GM21447 (cell line): ENCODE results near the gene SERPINA6.
"Not testable (repeated sequence)": the region's sequence is repeated elsewhere in the genome, so short reads cannot be mapped to it uniquely, and the experiment has no call there.

ENCODE experiments used
- ATAC-seq: cut with Tn5 transposase; IDR thresholded peaks from one replicate; pipeline ENCODE4 v1.9.1; 2021; ENCODE audit not compliant: unreplicated experiment

The SERPINA6 gene

DNA sequence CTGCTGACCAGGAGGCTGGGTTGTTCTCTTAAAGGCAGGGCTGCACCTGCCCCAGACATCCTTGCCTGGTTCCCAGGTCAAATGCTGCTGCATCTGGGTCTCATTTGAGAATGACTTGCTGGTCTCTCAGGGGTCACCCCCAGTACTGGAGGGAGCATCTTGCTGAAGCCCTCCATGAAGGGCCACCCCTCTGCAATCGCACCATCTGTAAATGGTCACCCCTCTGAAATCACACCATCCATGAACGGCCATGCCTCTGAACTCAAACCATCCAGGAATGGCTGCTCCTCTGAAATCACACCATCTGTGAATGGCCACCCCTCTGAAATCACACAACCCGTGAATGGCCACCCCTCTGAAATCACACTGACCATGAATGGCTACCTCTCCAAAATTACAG lies 7.3 kb upstream of the SERPINA6 start:
- no peak for ATAC-seq

DNA sequence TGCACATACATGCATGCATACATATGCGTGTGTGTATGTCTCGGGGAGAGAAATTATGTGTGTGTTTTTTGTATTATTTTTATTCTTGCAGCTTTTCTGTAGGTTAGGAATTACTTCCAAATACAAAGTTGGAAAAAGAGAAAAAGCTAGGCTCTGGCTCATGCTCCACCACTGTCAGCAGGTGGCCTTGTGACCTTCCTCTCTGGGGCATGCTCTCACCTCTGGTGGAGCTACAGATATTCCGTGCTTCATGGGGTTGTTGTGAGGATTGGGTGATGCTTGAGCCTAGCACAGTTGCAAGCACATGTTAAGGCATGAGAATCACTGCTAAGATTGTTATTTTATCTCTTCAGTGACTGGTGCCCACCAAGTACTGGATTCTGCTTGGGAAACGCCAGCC lies 6.7 kb upstream of the SERPINA6 start:
- ATAC-seq = no peak

DNA sequence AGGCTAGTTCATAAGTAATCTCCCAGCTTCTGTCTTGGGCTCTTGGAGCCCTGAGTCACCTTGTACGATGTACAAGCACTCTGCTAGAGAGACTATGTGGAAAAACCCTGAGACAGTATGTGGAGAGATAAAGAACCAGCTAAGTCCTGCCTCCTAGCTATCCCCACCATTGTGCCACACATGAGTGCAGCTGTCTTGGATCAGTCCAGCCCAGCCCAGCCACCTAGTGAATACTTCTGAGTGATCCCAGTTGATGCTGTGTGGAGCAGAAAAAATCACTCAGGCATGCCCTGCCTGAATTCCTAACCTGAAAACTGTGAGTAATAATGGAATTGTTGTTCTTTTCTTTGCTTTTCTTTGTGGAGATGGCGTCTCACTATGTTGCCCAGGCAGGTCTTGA lies 5.1 kb upstream of the SERPINA6 start:
- ATAC-seq = no peak

DNA sequence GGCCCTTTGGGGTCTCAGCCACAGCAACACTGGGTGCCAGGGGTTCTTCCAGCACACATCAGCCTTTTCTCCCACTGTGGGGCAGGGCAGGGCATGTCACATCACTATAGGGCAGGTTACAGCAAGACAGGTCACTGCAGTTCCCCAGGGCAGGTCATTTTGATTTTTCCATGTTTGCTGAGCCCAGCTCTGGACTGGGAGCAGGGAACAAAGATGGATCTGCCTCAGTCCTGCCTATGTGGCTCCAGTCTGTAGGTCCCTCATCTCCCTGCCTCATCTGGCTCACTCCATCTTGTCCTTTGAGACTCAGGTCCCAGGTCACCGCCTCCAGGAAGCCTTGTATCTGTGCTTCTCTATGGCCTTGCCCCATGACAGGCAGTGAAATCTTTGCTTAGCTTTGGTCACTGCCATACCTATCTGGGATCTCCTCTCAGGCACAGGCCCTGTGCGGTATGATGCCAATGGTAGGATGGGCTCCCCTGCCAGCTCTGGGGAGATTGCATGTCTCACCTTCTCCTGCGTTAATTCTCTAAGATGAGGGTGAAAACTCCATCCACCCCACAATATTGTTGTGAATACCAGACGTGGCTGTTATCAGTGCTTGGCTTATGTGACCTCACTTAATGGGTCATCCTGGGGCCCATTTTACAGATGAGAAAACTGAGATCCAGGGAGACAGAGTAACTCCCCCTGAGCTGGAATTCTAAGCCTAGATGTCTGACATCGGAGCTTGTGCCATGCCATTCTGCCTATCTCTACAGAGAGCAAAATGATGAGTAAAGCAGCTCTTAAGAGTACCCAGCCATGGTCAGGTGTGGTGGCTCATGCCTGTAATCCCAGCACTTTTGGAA lies 1.5 kb downstream of the SERPINA6 start:
- ATAC-seq = no peak

DNA sequence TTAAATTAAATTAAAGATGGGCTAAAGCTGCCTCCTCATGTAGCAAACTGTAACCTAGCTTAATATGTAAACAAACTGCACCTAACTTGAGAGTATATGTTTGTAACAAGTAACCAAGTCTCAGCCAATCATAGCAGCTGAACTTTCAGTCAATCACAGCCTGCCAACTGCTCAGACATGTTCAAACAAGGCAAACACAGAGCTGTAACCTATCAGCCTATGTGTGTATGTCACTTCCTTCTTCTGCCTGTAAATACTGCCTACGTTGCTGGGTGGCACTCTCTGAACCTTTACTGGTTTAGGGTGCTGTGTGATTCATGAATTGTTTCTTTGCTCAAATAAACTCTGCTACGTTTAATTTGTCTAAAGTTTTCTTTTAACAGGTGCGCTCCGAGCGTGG lies 2.9 kb downstream of the SERPINA6 start:
- no peak for ATAC-seq

DNA sequence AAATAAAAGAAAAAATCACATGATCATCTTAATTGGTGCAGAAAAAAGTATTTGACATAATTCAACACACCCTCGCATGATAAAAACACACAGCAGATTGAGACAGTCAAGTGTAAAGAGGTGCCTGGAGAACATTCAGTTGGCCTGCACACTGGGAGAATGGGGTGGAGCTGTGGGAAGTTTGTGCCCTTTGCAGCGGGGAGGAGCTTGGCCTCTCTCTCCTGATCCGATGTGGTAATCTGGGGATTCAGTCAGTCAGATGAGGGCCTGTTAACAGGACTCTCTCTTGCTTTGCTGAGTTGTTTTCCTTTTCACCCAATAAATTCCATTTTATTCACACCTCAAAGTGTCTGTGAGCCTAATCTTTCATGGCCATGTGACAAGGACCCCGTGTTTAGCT lies 5.9 kb downstream of the SERPINA6 start:
- no peak for ATAC-seq

DNA sequence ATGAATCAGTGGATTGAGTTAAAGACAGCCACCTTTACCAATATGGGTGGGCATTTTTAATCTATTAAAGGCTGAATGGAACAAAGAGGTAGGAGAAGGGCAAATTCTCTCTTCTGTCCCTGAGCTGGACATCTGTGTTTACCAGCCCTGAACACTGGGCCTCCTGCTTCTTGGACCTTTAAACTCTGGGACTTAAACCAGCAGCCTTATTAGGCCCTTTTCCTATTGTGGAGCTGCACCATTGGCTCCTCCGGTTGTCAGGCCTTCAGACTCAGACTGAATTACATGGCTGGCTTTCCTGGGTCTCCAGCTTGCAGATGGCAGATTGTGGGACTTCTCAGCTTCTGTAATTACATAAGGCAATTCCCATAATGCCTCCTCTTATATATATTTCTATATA lies 6.4 kb downstream of the SERPINA6 start:
- ATAC-seq = no peak

DNA sequence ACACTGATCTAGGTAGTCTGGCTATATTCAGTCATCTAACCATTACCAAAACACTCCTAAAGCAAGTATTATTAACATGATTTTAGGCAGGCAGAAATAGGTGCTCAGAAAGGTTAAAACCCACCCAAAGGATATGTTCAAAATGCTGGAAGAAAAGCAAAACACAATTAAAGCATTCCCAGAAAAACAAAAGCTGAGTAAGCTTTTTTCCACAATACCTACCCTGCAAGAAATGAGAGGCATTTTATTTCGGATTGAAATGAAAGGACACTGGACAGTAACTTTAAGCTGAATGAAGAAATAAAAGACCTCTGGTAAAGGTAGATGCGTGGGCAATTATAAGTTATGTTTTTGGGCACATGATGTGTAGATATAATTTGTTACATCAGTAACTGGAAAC lies 8.2 kb downstream of the SERPINA6 start:
- ATAC-seq = no peak

DNA sequence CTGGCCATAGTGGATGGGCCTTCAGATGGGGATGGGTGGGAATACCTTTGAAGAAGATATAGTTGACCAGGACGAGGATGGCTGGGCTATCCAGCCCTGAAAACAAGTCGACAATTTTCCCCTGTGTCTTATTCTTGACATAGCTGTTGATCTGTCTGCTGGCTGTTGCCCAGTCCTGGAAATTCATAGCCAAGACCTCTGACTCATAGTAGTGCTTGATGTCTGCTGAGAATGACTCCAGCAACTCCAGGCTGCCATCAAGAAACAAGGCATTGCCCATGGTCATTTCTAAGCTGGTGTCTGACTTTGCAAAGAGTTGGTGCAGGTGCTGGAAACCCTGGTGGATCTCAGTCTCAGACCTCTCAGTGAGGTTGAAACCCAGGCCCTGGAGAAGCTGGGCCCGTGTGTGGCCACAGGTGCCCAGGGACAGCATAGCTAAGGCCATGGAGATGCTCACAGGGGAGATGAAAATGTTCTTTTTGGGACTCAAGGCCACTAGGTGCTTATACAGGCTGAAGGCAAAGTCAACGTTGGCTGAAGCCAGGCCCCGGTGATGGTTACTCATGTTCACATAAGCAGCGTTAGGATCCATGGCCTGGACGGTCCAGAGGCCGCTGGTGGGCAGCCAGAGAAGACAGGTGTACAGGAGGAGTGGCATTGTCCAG lies 9.0 kb downstream of the SERPINA6 start:
- no peak for ATAC-seq

DNA sequence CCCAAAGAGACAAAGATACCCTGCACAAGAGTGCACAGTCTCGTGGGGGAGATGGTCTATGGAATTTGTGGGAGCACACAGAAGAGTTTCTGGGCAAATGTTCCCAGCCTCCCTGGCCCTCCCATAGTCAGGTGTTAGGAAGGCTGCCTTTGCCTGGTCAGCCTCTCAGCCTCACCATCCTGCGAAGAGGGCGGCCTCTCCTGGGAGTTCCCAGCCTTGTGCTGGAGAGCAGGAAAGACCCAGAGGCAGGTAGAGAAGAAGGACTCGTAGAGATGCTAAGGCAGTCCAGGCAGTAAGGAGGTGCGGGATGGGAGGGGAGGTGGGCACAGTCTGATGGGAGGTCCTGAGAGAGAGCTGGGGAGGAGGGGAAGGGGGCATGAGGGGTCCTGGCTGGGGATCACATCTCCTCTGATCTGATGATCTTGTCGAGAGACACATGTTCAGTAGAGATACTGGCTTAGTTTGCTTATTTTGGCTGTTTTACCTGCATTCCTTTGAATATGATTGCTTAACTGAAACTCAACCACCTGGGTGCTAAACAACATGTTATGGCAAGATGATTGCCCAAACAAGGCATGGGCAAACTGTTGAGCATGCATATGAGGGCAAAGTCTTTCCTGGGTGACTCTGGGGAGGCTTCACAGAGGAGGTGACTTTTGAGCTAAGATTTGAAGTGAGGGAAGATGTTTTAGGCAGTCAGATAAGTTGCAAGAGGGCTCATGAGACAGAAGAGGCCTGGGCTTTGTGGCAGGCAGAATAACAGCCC lies 10.5 kb downstream of the SERPINA6 start:
- ATAC-seq = no peak

DNA sequence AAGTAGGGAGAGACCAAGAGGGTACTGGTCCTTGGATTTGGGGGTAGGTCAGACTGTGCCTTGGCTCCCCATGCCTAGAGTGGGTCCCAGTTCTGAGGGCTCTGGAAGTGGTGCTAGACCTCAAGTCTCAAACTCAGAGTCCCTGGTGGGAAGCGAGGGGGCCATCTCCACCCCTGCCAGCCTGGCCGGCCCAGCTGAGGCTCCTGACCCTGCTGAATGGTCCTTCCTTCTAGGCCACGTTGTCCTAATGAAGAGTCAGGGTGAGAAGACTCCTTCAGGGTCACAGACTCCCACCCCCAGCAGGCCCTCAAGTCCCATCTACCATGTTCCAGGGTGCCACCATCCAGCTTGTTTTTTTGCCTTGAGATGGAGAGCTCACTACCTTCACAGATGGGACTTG lies 12.9 kb downstream of the SERPINA6 start:
- no peak for ATAC-seq

DNA sequence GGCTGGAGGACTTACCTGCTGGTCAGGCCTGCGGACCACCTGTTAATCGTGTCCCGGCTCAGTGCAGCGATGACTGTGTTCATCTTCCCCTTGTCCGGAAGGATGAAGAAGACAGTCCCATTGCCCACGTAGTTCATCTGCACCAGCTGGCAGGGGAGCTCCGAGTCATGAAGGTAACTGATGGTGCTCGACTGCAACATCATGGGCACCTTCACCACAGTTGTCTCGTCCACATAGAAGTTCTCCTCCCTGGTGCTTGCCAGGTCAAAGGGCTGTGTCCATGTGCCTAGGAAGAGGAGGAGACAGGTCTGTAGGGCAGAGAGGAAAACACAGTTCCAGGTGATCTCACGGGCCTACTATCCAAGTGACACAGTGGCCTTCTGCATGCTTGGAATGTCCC lies 13.4 kb downstream of the SERPINA6 start:
- ATAC-seq = no peak

DNA sequence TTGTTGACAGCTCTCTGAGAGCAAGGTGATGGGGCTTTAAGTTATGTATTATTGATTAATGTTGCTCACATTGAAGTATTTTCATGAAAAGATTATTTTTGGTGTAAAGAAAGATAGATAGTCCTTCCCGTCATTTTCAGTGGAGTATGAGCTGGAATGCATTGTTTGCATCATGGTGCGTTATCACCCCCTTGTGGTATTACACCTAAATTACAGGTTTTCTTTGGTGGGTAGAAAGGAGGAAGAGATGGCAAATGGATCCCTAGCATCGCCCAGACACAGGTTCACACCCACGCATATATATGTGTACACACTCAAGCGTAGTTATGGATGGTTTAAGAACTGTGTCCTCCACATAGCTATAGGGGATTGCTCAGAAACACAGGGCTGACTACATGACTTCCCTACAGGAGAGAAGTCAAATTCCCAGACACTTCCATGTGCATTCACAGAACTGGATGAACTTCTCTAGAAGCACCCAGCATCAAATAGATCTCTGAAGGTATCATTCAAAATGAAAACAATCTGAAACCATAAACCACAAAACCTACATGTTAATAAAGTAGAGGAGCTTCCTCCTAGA lies 15.6 kb downstream of the SERPINA6 start:
- ATAC-seq = no peak

DNA sequence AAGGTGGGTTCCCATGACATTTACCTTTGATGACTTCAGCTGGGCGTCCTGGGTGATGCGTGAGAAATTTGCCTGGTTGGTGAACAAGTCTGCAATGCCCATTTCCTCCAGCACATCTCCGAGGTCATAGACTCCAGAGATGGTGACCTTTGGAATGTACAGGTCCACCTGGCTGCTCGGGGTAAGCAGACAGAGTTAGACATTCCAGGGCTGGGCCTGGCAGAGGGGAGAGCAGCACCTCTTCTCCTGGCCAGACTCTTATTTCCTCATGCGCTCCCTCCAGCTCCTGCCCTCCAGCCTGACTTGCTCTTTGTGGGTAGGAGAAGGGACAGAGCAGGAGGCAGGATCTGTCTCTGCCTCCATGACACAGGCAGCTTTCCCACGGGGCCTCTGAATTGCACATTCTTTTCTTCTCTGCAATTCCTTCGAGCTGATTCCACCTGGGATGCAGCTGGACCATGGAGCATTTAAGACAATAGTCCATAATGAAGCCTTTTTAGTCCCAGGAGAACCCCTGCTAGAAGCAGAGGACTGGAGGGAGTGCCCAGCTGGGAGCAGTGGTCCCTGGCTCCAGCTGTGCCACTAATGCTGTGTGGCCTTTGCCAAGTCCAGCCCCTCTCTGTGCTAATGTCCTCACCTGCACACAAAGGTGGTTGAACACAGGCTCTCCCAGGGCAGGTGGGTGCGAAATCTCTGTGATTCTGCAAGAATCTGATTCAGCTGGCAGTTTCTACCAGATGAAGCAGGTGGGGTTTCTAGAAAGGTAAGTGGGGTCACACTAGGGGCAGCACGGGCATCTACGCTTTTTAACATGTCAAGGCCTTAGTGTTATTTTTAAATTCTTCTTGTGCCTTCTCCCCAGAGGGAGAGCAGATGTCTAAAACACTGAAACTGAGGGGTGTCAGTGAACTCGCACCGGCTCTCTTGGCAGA lies 16.8 kb downstream of the SERPINA6 start:
- no peak for ATAC-seq

DNA sequence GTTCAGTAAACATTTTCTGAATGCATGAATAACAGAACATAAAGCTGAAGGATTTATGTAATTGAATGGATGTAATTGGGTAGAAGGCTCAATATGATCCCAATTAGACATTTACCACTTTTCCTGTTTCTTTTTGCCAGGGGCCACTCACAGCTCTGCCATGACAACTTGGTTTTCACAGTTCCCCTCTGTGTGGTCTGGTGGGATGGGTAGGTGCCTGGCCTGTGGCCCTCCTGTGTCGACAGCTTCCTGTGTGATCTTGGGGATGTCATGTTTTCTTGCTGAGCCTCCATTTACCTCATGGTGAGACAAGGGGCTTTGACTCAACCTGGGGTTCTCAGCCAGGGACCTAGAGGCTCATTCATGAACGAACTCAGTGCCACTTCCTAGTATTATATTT lies 17.5 kb downstream of the SERPINA6 start:
- no peak for ATAC-seq

DNA sequence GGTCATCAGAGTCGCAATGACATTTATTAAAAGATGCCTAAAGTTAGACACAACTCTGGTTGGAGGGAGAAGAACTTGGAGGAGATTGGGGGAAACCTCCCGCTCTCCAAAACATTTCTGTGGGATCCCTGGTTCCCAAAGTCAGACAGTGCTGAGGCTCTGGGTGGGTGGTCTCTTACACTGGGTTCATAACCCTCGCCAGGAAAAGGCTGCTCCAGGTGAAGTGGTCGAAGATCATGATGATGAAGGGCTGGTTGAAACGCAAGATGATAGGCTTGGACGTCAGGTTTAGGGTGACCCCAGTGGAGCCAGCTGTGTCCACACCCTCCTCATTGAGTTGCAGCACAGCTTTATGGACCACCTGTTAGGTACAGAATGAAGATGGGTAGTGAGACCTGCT lies 18.9 kb downstream of the SERPINA6 start:
- ATAC-seq = no peak

DNA sequence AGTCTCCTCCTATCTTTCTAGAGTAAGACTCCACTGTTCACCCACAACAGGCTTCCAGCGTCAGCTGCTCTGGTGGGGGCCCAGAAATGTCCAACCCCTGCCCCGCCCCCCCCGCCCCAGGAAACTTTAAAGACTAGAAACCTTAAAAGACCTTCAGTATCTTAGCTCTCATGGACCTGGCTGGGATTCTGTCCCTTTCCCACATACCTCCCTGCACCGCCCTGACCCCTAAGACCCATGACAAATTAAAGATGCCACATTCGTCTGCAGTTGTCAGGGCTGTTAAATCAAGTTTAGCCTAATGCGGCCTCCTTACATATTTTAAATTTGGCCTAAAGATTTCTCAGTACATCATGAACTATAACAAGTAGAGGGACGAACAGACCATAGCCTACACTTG lies 20.0 kb downstream of the SERPINA6 start:
- no peak for ATAC-seq

DNA sequence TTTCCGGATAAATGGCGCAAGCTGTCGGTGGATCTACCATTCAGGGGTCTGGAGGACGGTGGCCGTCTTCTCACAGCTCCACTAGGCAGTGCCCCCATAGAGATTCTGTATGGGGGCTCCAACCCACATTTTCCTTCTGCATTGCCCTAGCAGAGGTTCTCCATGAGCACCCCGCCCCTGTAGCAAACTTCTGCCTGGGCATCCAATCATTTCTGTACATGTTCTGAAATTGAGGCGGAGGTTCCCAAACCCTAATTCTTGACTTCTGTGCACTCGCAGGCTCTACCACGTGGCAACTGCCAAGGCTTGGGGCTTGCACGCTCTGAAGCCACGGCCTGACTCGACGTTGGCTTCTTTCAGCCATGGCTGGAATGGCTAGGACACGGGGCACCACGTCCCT lies 25.0 kb downstream of the SERPINA6 start:
- ATAC-seq = no peak

DNA sequence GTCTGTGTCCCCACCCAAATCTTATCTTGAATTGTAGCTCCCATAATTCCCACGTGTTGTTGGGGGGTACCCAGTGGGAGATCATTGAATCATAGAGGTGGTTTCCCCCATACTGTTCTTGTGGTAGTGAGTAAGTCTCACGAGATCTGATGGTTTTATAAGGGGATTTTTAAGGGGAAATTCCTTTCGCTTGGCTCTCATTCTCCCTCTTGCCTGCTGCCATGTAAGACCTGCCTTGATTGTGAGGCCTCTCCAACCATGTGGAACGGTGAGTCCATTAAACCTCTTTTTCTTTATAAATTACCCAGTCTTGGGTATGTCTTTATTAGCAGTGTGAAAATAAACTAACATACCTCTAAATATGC lies 27.0 kb downstream of the SERPINA6 start:
- not testable (repeated sequence) for ATAC-seq

DNA sequence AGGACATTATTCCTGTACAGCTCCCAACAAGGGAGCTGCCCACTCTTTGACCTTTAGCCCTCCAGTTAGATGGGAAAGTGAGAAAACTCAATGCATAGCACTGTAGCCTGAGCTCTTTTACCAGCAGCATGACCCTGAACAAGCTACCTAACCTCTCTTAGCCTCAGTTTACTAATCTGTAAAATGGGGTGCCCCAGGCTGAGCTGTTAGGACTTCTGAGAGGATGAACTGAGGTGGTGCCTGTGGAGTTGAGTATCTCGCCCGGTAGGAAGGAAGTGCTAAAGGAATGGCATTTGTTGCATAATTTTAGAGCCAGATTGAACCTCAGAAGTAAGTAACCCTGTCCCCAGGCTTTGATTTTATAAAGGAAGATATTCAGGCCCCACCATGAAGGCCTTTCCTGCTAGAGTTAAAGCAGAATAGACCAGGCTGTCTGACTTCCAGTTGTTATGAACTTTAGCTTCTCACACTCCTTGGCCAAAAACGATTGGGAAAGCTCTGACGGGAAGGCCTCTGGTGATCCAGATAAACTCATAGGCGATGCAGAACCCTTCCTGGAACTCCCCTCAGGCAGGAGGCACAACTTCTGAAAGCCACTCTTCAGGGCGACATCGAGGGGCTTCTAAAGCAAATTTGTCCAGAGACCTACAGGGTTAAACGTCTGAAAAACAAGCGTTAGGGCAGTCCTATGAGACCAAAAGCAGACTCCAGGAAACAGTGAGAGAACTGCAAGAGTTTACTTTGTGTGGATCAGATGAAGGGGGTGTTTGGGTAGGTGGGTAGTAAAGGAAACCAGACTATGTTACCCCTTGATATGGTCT lies 27.6 kb downstream of the SERPINA6 start:
- ATAC-seq = no peak
